Left kidney (tissue), 2 donors: ENCODE results near the gene SSBP3. TPM values are rescaled to one million over a fixed set of nuclear protein-coding genes. Genes with fewer than 3 reads are reported as not detected.

ENCODE experiments used
- DNase-seq: peaks from one replicate; pipeline ENCODE4 v3.0.0-alpha.2; 2013
- polyA plus RNA-seq: library from polyadenylated mRNA; unstranded; fragments of 120-200 nt; gene quantifications from one replicate; pipeline ENCODE4 v1.2.1, GENCODE V29; 2013; ENCODE audit not compliant: insufficient read length

The SSBP3 gene
- polyA plus RNA-seq, 1 donor: 118 TPM

DNA sequence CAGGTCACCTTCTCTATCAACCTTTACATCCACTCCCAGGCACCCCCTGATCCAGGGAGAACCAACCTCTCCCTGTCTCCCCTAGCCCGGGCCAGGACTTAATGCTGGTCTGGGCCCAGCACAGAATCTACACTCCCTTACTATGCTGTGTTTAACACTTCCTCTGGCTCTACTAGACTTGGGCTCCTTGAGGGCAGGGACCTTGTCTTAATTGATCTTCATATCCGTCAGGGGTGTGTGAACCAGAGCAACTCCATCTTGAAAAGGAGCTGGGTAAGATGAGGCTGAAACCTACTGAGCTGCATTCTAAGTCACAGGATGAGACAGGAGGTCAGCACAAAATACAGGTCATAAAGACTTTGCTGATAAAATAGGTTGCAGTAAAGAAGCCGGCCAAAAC lies 98.9 kb downstream of the SSBP3 start:
- no peak for DNase-seq

DNA sequence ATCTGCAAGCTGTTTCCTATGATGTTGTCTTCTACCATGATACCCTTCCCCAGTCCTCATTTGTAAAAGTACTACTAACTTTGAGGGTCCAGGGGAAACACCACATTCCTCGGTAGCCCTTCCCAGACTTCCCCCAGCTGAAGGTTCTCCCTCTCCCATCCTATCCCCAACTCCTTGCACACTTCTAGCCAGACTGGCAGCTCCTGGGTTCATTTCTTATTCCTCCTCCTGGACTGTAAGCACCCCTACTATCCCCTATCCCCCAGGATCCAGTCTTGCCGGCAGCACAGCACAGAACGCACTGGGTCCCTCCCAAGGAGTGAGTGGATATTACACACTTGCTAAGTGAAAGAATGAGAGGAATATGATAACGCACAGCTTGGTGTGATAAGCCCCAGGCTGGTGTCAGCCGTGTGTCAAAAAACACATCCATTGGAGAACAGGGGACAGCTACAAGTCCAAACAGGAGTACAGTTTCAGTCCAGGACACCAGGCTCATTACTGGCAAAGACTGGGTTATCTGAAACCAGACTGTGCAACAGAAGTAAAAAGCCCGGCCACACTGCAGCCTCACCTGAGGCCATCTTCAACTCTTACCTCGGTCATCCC lies 100.2 kb downstream of the SSBP3 start:
- DNase-seq: no peak

DNA sequence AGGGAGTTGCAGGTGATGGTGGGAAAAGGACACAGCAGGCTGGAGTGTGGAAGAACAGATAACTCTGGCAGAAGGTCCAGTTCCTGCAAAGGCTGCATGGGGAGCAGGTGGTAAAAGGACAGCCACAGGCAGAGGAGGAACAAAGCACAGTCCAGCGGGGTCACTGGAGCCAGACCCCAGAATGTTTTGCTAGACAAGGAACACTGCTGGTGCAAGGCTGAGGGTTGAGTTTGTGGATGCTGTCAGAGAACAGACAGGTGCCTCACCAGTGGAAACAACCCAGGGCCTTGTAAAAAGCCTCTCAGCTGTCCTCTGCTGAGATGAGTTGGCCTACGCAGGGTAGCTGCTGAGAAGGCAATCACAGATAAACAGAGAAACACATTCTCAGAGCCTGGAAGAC lies 101.7 kb downstream of the SSBP3 start:
- no peak for DNase-seq

DNA sequence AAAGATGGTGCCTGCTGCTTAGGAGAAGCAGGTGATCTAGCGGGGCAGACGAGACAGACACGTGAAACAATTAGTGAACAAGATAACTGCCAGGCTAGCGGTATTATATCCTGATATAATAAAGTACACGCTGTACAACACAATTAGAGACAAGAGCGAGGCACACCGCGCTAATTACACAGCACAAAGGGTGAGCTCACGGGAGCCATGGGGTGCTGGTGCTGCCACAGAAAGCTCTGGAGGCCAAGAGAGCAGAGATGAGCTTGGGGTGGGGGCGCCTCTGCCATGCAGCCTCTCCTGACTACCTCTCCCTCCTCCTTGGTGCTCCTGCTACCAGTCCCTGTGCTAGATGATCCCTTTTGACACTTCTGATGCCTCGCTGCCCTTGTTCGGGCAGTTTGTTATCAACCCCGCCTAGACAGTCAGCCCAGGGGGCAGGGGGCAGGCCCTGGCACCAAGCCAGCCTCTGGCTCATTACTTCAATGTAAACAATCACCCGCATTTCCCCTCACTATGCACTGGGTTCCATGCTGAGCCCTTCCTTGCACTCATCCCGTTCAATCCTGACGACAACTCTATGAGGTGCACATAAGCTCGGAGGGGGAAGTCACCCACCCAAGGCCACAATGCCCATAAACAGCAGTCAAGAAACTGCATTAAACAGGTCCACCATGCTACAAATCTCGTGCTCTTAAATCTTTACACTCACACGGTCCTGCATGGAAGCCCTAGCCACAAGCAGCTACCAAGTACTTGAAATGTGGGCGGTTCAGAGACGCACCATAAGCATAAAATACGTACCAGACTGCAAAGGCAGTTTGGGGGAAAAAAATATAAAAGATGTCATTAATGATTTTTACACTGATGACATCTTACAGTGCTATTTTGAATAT lies 103.0 kb downstream of the SSBP3 start:
- DNase-seq: no peak

DNA sequence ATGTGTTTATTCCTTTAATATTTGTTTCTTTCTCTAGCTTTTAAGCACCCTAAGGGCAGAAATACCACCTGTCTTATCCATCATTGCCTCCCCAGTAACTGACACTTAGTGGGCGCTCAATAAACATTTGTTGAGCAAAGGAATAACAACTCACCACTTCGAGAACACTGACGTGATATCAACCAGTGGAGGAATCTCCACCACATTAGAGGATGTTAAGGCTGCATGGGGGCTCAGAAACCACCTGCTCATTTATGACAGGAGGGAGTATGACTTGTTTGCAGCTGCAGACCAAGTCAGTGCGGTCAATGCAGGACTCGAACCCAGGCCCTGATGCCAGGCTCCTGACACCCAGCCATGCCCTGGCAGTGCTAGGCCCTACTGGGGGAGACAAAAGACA lies 103.6 kb downstream of the SSBP3 start:
- no peak for DNase-seq

DNA sequence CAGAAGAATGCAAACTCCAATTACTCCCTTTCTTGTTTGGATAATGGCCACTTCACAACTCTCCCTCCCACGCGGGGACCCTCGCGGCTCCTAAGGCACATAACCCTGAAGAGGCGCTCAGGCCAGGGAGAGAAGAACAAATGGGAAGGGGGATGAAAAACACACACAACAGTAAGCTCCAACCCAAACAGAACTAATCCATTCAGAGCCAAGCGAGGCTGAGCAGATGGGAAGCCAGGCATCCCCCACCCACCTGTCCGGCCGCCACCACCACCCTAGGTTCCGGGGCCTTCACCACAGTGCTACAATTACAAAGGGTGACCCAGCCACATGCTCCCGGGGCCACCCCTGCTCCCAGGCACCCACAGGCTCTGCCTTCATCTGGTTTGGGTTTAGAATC lies 104.7 kb downstream of the SSBP3 start:
- DNase-seq: no peak

DNA sequence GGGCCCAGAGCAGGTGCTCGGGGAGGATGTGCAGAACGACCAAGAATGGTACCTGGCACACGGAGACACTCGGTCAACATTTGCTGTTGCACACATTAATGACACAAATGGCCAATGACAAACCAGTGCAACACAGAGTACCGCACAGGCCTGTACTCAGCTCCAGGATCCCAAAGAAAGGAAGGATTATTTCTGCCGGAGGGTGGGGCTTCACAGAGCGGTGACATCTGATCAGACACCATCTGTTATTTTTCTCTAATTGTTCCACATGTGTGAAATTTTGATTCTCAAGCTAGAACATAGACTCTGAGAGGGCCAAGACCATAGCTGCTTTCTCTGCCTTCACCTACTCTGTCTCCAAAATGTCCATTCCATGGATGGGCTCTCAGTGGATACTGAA lies 105.8 kb downstream of the SSBP3 start:
- no peak for DNase-seq

DNA sequence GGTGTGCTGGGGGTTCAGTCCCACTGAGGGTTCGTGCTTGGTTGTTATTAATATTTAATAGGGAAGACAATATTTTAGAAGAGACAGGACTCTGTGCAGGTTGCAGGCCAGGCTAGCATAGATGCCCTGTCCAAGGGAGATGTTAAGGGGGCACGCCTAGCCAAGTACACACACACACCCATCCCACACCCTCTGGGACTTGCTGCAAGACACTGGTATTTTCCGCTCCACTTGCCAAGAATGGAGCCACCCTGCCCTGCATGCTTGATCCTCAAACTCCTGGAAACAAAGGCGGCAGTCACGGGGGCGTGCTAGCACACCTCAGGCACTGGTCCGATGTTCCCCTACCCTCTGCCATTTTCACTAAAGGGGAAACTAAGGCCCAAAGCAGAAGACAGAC lies 107.2 kb downstream of the SSBP3 start:
- no peak for DNase-seq

DNA sequence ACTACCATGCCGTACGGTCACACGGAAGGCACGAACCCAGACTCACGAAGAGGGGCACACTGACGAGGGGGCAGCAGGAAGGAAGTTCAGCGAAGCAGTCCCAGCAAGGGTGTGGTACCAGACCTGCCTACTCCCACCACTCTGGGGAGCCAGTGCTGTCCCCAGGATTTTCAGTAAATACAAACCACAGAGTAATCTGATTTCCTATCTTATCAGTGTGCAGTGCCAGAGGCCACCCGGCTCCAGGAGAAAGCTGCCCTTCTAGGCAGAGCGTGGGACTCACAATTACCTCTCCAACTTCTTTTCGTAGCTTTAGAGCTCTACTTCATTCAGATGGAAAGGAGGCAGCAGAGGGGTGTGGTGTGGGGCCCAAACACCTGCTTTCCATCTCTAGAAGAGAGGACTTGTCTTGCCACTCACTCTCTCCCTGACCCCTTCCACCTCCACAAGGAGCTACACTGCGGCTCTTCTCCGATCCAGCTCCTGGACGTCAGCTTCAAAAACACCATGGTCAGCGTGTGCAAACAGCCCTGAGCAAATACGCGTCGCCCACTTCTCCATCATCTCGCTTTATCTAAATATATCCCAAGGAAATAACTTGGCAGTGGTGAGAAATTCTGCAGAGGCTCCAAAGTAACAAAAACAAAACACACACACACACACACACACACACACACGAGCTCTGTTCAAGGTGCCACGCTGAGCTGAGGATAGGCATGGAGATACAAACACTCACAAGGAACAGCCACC lies 107.7 kb downstream of the SSBP3 start:
- DNase-seq: no peak

DNA sequence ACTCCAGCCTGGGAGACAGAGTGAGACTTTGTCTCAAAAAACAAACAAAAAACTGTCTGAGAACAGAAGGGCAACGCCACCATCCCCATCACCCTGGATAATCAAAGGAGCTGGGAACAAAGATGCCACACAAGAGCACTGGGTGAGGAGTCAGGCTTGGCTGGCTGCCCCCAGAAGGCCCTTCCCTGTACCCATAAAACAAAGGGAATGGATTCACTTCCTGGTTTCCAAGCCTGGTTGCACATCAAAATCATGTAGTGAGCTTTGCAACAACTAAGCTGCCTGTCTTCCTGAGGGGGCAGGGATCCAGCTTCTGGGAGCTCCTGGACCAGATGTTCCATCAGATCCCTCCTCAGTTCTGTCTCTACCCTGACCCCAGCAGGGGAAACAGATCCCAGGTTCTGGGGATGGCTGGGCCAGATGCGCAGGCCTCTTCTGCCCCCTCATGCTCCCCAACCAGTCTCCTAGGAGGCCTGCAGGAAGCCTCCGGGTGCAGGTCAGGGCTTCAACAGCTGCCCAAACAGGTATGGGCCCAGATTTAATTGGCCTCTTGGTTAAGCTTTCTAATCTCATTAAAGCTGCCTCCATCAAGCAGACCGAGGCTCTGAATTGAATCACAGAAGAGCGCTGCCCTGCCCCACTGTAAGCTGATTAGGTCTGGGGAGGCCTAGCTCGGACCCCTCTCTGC lies 108.5 kb downstream of the SSBP3 start:
- DNase-seq: no peak

DNA sequence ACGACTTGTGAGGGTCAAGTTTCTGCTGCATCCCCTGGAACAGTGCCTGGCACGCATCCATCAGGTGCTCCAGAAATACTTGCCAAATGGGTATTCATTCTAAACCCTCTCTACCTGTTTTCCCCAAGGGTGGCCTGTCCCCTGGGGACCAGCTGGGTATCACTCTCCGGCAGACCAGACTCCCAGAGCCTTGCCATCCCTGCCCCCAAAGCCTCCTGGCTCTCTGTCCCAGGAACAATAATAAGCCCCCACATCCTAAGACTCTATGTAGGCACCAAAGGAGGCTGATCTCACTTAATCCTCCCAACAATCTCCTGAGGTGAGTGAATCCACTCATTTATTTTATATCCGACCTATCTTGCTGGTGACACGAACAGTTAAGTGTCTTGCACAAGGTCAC lies 109.5 kb downstream of the SSBP3 start:
- no peak for DNase-seq

DNA sequence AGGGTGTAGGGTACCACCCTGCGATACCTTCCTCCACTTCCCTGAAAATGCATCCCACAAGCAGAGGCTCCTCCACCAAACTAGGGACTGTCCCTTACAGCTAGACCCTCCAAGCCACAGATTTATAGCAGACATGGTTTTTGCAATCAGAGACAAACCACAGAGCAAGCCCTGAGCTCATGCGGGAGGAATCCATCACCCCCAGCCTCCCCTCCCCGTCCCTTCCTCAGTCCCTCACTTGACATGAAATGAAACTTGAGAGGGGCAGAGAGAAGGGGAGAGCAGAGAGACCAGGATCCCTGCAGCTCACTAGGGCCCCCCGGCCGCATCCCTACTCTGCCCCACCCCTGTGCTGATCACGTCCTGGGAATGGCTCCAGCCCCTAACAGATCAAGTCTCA lies 111.3 kb downstream of the SSBP3 start:
- DNase-seq: no peak

DNA sequence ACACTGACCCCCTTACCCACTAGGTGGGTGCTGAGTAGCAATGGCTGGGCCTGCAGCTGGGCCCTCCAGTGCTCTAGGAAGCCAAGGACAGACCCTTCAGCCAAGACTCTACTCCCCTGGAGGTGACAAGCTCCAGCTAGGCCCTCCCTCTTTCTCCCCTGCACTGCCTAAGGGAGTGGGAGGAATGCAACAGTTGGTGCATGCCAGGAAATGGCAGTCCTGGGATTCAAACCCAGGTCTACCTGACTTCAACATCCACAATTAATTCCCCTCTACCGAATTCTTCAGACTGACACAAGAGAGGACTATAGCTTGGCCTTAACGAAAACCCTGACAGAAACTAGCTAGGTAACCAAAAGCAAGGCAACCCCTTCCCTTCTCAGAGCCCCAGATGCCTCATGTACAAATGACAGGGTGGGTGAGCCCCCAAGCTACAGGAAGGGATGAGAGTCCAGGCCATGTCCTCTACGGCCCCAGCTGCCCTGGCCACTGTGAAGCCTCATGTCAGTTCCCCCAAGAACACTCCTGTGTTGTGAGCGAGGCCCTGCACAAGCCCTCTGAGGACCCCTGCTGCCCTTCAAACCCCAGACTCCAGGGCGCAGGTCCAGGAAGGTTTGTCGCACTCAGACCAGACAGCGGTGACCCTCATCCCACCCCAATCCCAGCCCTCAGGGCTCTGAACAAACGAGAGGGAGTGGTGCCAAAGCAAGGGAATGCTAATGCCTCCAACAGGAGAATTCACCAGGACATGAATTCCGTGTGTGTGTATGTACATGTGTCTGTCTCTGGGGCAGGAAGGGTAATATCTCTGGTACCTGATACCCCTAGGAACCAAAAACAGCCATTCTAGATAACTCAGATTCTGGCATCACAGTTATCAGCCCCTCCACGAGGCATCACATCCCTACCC lies 113.9 kb downstream of the SSBP3 start:
- no peak for DNase-seq

DNA sequence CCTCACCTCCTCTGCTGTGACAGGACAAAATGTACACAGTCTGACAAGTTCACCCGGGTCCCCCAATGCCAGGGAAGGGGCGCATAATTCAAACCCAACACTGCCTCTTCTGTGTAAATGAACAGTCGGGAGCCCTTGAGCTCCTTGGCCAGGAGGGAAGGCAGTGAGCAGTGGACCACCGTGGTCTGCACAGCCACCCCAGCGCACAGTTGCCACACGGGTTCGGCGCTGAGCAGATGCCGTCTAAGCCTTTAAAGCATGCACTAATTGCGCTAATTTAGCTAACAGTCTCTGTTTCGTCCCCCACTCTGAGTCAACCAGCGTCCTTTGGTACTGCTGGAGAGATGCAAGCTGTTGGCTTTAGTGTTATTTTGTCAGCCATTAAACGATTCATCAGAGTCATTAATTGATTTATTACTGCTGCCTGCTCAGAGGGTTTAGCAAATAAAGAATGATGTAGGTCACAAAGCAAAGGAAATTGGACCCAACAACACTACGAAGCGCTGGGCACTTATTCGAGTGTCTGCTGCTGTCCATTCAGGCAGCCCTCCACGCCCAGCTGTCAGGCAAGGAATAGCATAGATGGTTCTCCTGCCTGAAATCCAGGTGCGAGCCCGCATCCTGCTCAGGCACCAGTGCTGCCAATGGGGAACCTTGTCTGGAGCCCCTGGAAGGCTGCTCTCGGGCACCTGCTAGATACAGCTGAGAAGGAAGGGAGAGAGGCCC lies 114.8 kb downstream of the SSBP3 start:
- DNase-seq: no peak

DNA sequence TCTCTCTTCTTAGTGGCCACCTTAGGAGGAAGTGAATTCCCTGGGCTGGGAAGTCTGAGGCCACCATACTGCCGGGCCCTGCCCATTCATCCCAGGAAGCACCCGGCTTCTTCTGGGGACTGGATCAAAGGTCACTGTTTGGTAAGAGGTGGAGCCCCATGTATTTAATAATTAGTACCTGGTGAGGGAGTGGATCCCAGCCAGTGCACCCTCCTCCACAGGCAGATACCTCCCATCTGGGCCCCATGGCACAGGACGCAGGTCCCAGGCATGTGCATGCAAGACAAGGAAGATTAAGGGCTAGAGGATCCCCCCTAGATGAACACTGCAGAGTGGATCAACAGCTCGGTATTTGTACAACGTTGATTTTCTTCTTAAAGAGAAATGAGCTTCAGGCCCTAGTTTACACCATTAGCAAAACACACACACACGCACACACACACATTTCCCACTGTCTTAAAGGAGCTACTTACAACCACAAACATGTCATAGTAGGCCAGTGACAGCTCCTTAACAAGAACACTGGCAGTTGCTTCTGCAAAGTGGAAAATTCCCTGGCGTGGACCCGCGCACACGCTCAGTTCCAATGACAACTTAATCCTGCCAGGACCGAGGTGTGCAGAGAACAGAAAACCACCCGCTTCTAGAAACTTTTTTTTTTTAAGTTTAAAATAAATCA lies 115.5 kb downstream of the SSBP3 start:
- no peak for DNase-seq

DNA sequence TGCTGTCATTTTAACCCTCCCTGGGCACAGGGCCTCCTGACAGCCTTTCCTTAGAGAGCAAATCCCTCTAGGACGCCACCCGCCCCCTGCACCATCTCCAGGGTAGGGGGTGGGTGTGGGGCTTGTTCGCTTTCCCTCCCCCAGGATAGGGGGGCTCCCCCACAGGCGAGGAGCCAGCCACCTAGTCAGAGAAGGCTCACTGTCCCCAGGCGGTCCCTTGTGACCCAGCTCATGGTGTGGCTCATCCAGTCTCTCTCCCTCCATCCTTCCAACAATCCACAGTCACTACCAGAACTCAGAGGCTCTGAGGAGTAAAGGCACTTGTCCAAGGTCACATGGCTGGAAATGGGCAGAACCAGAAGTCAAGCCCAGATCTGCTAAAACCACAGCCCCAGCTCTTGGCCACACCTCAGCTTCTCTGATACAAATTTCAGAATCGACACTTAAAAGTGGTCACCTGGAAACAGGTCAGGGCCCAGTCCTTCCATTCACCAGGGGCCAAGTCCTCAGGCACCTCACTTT lies 116.4 kb downstream of the SSBP3 start:
- DNase-seq: no peak

DNA sequence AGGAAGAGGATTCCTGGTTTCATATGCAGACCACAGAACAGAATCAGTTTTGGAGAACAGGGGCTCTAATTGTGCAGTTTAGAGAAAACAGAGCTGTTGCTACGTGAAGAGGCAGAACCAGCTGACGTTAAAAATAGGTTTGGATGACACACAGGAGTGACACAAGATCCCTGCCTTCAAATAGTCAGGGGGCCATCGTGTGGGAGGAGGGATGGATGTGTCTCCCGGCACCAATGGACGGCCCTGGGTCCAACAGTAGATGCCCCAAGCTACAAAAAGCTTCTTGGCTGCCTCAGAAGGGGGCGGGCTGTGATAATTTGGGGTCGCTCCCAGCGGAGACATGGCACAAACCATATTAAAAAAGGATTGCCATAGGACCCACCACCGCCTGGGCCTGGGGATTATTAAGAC lies 118.4 kb downstream of the SSBP3 start:
- no peak for DNase-seq

DNA sequence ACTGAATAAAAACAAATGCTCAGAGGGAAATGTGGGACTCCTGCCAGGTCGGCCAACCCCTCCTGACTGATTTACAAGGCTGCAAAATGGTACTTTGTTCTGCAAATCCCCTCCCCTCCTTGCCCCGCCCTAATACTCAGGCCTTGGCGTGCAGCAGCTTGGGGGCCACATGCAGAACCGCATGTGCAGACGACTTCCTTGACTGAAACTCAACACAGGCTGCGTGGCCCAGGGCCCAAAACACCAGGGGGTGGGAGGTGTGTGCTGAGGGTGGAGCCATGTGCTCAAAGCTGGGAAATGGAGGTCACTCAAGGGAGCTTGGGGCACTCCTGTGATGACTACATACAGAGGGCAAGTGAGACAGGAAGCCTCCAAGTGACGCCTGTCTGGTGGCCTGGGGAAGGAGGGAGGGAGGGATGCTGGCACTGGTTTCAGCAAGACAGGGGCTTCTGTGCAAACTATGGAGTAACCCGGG lies 119.0 kb downstream of the SSBP3 start:
- peak; percentile 81 for DNase-seq

DNA sequence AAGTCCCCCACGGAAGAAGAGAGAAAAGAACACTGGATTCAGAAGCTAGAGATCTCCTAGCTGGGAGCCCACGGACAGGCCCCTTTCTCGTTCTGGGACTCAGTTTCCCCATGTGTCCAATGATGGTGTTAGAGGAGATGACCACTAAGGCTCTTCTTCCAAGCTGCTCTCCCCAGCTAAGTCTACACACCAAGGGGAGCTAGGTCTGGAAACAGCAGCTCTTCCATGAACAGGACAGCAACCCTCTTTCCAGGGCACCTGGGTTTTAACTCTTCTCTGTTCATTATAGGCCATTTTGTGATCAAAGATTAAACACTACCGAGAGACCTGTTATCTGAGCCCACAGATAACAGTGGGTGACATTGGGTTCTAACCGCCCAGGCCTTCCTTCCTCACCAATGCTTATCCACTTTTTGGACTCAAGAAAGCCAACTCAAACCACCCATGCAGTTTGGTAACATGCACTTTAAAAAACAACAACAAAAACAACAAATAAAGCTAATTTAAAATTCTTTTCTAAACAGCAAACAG lies 120.3 kb downstream of the SSBP3 start:
- DNase-seq: no peak
